Measurements from ENCODE around the gene SH3BP1. TPM values are rescaled to one million over a fixed set of nuclear protein-coding genes. Genes with fewer than 3 reads are reported as not detected.
A peak's percentile ranks its signal among the peaks of the same experiment; 100 is the strongest.

Gene SH3BP1
- total and polyA plus RNA-seq, 2 donors (not counting 1 experiment from before 2014, with no cell fraction given) = 44.0 to 69.7 TPM

DNA sequence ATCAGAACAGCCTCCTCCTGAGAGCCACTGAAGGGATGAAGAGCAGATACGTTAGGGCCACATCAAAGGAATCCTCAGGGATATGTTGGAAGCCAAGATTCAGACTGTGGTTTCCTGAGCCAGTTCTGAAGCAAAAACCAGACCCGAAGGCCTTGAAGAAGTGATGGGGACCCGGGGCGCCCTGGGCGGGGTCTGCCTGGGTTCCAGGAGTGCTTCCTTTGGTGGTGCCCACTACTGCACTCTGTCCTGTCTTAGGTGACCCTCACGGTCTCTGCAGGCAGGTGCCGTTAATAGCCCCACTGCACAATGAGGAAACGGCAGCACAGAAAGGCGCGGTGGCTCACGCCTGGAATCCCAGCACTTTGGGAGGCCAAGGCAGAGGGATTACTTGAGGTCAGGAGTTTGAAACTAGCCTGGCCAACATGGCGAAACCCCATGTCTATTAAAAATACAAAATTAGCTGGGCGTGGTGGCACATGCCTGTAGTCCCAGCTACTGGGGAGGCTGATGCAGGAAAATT is 12.9 kb upstream of the SH3BP1 start:
- Histone ChIP-seq H3K79me2 (ENCODE audit: control insufficient read depth, insufficient read depth, low read length) (peaks cover 11% of the 10 kb centered on the region), H4K20me1 (ENCODE audit: control insufficient read depth, insufficient read depth, low read length, poor library complexity, severe bottlenecking) (no peaks in the 10 kb centered on the region), H3K27me3 (replicated peaks in 1 of 4; ENCODE audit: control extremely low read depth in 1 of 4, control insufficient read depth in 3 of 4, insufficient read depth in 4 of 4, low read length in 3 of 4) (no peaks in the 10 kb centered on the region), H2AFZ (ENCODE audit: insufficient read depth, low read depth, low read length, poor library complexity, severe bottlenecking) (no peak overlapping the region), H3K9ac (ENCODE audit: low read length) (no peak overlapping the region), H3K4me3 (ENCODE audit: control extremely low read depth in 1 of 5, extremely low read depth in 1 of 5, insufficient read depth in 1 of 5, low read depth in 2 of 5, low read length in 4 of 5) (no peak overlapping the region), H3K27ac (ENCODE audit: low read length in 2 of 2) (peak overlapping the region; percentile 79 to 80), H3K4me1 (ENCODE audit: control insufficient read depth in 2 of 2, insufficient read depth in 2 of 2, low read length in 2 of 2) (peaks cover 38 to 58% of the 10 kb centered on the region in 2 donors), H3K4me2 (replicated peaks; ENCODE audit: low read depth, low read length, poor library complexity, severe bottlenecking) (peak overlapping the region; percentile 79), H3K36me3 (replicated peaks in 1 of 2; ENCODE audit: control extremely low read depth in 1 of 2, control insufficient read depth in 1 of 2, extremely low read depth in 1 of 2, insufficient read depth in 2 of 2, low read length in 1 of 2) (peaks cover 0 to 37% of the 10 kb centered on the region in 2 experiments), H3K9me3 (ENCODE audit: control extremely low read depth in 1 of 3, control insufficient read depth in 2 of 3, insufficient read depth in 1 of 3, low read length in 2 of 3) (no peaks in the 10 kb centered on the region)
- POLR2A ChIA-PET = interaction anchor here (0.6 to 3.4 kb wide), 6 partner anchors 8 to 31 kb away, joined by 3 to 27 read pairs (median 10); partner anchors contain the start of genes GGA1 and PDXP
- DNase-seq (no peak), ATAC-seq (ENCODE audit: low read depth) (no peak)
- Mint-ChIP-seq H3K4me3 (peak overlapping the region; percentile 65), H3K27me3 (no peaks in the 10 kb centered on the region), H3K4me1 (peaks cover 57% of the 10 kb centered on the region), H3K9me3 (ENCODE audit: insufficient read depth) (no peaks in the 10 kb centered on the region), H3K27ac (peak overlapping the region; percentile 90)
- intact Hi-C loops (cut with micrococcal nuclease) = no loop called here
- TF ChIP-seq, protein P1, sequence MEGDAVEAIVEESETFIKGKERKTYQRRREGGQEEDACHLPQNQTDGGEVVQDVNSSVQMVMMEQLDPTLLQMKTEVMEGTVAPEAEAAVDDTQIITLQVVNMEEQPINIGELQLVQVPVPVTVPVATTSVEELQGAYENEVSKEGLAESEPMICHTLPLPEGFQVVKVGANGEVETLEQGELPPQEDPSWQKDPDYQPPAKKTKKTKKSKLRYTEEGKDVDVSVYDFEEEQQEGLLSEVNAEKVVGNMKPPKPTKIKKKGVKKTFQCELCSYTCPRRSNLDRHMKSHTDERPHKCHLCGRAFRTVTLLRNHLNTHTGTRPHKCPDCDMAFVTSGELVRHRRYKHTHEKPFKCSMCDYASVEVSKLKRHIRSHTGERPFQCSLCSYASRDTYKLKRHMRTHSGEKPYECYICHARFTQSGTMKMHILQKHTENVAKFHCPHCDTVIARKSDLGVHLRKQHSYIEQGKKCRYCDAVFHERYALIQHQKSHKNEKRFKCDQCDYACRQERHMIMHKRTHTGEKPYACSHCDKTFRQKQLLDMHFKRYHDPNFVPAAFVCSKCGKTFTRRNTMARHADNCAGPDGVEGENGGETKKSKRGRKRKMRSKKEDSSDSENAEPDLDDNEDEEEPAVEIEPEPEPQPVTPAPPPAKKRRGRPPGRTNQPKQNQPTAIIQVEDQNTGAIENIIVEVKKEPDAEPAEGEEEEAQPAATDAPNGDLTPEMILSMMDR (IDR thresholded peaks at IDR 0.05) = no peak
- no peak for TF ChIP-seq EZH2 (IDR thresholded peaks at IDR 0.05; ENCODE audit: borderline replicate concordance, insufficient read depth, low read depth, low read length, poor library complexity, severe bottlenecking)
- WGBS (ENCODE audit: insufficient coverage) = 79% methylated on average over 11 of the region's 13 CpGs
- CTCF ChIA-PET = interaction anchor here (1.7 to 30.7 kb wide), 4 partner anchors 6 to 54 kb away, joined by 10 to 620 read pairs (median 402); partner anchors contain the start of genes GGA1, LGALS1, NOL12 and PDXP

- WGBS (ENCODE audit: insufficient coverage) = 32% methylated on average over 3 of the region's 7 CpGs
- H3K4me1 ChIP-seq (ENCODE audit: control insufficient read depth in 2 of 2, insufficient read depth in 2 of 2, low read length in 2 of 2) = peaks cover 38 to 61% of the 10 kb centered on the region in 2 donors
- peak overlapping the region; percentile 79 to 80 for H3K27ac ChIP-seq (ENCODE audit: low read length in 2 of 2)
- no peaks in the 10 kb centered on the region for H3K9me3 ChIP-seq (ENCODE audit: control extremely low read depth in 1 of 3, control insufficient read depth in 2 of 3, insufficient read depth in 1 of 3, low read length in 2 of 3)
- peaks cover 62% of the 10 kb centered on the region for H3K4me1 Mint-ChIP-seq
- DNase-seq (peak; percentile 39), ATAC-seq (ENCODE audit: low read depth) (no peak)
- no peaks in the 10 kb centered on the region for H3K27me3 ChIP-seq (replicated peaks in 1 of 4; ENCODE audit: control extremely low read depth in 1 of 4, control insufficient read depth in 3 of 4, insufficient read depth in 4 of 4, low read length in 3 of 4)
- H3K36me3 ChIP-seq (replicated peaks in 1 of 2; ENCODE audit: control extremely low read depth in 1 of 2, control insufficient read depth in 1 of 2, extremely low read depth in 1 of 2, insufficient read depth in 2 of 2, low read length in 1 of 2) = peaks cover 0 to 41% of the 10 kb centered on the region in 2 experiments
- H3K79me2 ChIP-seq (ENCODE audit: control insufficient read depth, insufficient read depth, low read length) = peaks cover 11% of the 10 kb centered on the region
- H2AFZ ChIP-seq (ENCODE audit: insufficient read depth, low read depth, low read length, poor library complexity, severe bottlenecking) = peak overlapping the region; percentile 67
- ChIA-PET POLR2A (interaction anchor here (0.6 to 3.4 kb wide), 9 partner anchors 9 to 848 kb away, joined by 3 to 27 read pairs (median 6); partner anchors contain the start of genes GGA1 and PDXP), CTCF (interaction anchor here (1.3 to 30.7 kb wide), 5 partner anchors 7 to 236 kb away, joined by 4 to 620 read pairs (median 185); partner anchors contain the start of genes GGA1, LGALS1, NOL12 and PDXP)
- TF ChIP-seq EZH2 (IDR thresholded peaks at IDR 0.05; ENCODE audit: borderline replicate concordance, insufficient read depth, low read depth, low read length, poor library complexity, severe bottlenecking) = no peak
- TF ChIP-seq, protein P1 (IDR thresholded peaks at IDR 0.05) = no peak
- H3K4me2 ChIP-seq (replicated peaks; ENCODE audit: low read depth, low read length, poor library complexity, severe bottlenecking) = peak overlapping the region; percentile 79
- H3K4me3 Mint-ChIP-seq = peak overlapping the region; percentile 65
- no peaks in the 10 kb centered on the region for H3K9me3 Mint-ChIP-seq (ENCODE audit: insufficient read depth)
- H3K27ac Mint-ChIP-seq = peak overlapping the region; percentile 90
- H3K4me3 ChIP-seq (ENCODE audit: control extremely low read depth in 1 of 5, extremely low read depth in 1 of 5, insufficient read depth in 1 of 5, low read depth in 2 of 5, low read length in 4 of 5) = peak overlapping the region in 2 of 5 experiments; percentile 9 to 29
- H4K20me1 ChIP-seq (ENCODE audit: control insufficient read depth, insufficient read depth, low read length, poor library complexity, severe bottlenecking) = no peaks in the 10 kb centered on the region
- intact Hi-C loops (cut with micrococcal nuclease) = no loop called here
- H3K27me3 Mint-ChIP-seq = no peaks in the 10 kb centered on the region
- H3K9ac ChIP-seq (ENCODE audit: low read length) = peak overlapping the region; percentile 42
Observed at GRCh38 chr22:37627121-37627520, 12.3 kb upstream of the SH3BP1 start.

Measured in B cell (primary cell).